HL-60 (cell line): ENCODE measurements around the gene LRRC8B.

ENCODE experiments used
- DNase-seq, 2 experiments: peaks; one replicate each; pipeline ENCODE4 v3.0.0-alpha.2; 2010 to 2020; ENCODE audit warnings: low read depth in 1 of 2, low spot score in 1 of 2
- H3K27ac ChIP-seq: fragments of 250-450 bp; sonication (Bioruptor Pico); replicated peaks from 2 replicates; pipeline ENCODE4 v1.5.1; 2020; ENCODE audit warnings: mild to moderate bottlenecking, moderate library complexity
- H3K27me3 ChIP-seq: fragments of 250-450 bp; sonication (Bioruptor Pico); 2 replicates; pipeline ENCODE4 v1.5.1; 2021; ENCODE audit warnings: mild to moderate bottlenecking, moderate library complexity; ENCODE audit not compliant: insufficient read depth, poor library complexity, severe bottlenecking
- H3K4me3 ChIP-seq: replicated peaks from 2 replicates; pipeline ENCODE4 v1.5.1; 2011; ENCODE audit warnings: mild to moderate bottlenecking, control low read depth, low read length; ENCODE audit not compliant: insufficient read depth
- GABPA ChIP-seq: IDR thresholded peaks from 2 replicates; pipeline ENCODE4 v1.6.1; 2012; ENCODE audit warnings: low read depth
- POLR2AphosphoS5 ChIP-seq: IDR thresholded peaks from 2 replicates; pipeline ENCODE4 v1.6.1; 2012; ENCODE audit warnings: low read depth
- SPI1 ChIP-seq: IDR thresholded peaks from 2 replicates; pipeline ENCODE4 v1.6.1; 2012; ENCODE audit warnings: low read depth, mild to moderate bottlenecking, borderline replicate concordance
- TF ChIP-seq, protein P1 (sequence below): IDR thresholded peaks from 2 replicates; pipeline ENCODE4 v1.6.1; 2012; ENCODE audit warnings: low read depth; ENCODE audit not compliant: insufficient replicate concordance
- TF ChIP-seq, protein P2 (sequence below): IDR thresholded peaks from one replicate; pipeline ENCODE4 v1.5.1; 2011; ENCODE audit warnings: low read length, control low read depth, inconsistent platforms; ENCODE audit not compliant: insufficient read depth

LRRC8B gene

GRCh38 chr1:89608984-89609725, 84.5 kb downstream of the LRRC8B start:
- TF ChIP-seq, protein P1, sequence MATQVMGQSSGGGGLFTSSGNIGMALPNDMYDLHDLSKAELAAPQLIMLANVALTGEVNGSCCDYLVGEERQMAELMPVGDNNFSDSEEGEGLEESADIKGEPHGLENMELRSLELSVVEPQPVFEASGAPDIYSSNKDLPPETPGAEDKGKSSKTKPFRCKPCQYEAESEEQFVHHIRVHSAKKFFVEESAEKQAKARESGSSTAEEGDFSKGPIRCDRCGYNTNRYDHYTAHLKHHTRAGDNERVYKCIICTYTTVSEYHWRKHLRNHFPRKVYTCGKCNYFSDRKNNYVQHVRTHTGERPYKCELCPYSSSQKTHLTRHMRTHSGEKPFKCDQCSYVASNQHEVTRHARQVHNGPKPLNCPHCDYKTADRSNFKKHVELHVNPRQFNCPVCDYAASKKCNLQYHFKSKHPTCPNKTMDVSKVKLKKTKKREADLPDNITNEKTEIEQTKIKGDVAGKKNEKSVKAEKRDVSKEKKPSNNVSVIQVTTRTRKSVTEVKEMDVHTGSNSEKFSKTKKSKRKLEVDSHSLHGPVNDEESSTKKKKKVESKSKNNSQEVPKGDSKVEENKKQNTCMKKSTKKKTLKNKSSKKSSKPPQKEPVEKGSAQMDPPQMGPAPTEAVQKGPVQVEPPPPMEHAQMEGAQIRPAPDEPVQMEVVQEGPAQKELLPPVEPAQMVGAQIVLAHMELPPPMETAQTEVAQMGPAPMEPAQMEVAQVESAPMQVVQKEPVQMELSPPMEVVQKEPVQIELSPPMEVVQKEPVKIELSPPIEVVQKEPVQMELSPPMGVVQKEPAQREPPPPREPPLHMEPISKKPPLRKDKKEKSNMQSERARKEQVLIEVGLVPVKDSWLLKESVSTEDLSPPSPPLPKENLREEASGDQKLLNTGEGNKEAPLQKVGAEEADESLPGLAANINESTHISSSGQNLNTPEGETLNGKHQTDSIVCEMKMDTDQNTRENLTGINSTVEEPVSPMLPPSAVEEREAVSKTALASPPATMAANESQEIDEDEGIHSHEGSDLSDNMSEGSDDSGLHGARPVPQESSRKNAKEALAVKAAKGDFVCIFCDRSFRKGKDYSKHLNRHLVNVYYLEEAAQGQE, result no peak
- TF ChIP-seq GABPA (no peak), POLR2AphosphoS5 (no peak), SPI1 (no peak)
- TF ChIP-seq, protein P2, sequence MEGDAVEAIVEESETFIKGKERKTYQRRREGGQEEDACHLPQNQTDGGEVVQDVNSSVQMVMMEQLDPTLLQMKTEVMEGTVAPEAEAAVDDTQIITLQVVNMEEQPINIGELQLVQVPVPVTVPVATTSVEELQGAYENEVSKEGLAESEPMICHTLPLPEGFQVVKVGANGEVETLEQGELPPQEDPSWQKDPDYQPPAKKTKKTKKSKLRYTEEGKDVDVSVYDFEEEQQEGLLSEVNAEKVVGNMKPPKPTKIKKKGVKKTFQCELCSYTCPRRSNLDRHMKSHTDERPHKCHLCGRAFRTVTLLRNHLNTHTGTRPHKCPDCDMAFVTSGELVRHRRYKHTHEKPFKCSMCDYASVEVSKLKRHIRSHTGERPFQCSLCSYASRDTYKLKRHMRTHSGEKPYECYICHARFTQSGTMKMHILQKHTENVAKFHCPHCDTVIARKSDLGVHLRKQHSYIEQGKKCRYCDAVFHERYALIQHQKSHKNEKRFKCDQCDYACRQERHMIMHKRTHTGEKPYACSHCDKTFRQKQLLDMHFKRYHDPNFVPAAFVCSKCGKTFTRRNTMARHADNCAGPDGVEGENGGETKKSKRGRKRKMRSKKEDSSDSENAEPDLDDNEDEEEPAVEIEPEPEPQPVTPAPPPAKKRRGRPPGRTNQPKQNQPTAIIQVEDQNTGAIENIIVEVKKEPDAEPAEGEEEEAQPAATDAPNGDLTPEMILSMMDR, result no peak
- H3K4me3 ChIP-seq, result no peak overlapping the region
- no peak for DNase-seq
- H3K27me3 ChIP-seq, result no peaks in the 10 kb centered on the region
- no peak overlapping the region for H3K27ac ChIP-seq

- H3K27me3 ChIP-seq, result no peaks in the 10 kb centered on the region
- no peak overlapping the region for H3K4me3 ChIP-seq
- no peak for DNase-seq
- no peak overlapping the region for H3K27ac ChIP-seq
- TF ChIP-seq SPI1, result no peak
Measured at GRCh38 chr1:89609781-89610456, 85.3 kb downstream of the LRRC8B start.

GRCh38 chr1:89610457-89611011, 85.9 kb downstream of the LRRC8B start:
- TF ChIP-seq POLR2AphosphoS5 (no peak), SPI1 (no peak), GABPA (no peak)
- TF ChIP-seq, protein P1, result no peak
- TF ChIP-seq, protein P2, result no peak
- Histone ChIP-seq H3K27ac (no peak overlapping the region), H3K27me3 (no peaks in the 10 kb centered on the region), H3K4me3 (no peak overlapping the region)
- DNase-seq, result no peak

GRCh38 chr1:89611721-89612120, 87.1 kb downstream of the LRRC8B start:
- TF ChIP-seq POLR2AphosphoS5 (no peak), GABPA (no peak), SPI1 (no peak)
- TF ChIP-seq, protein P1, result no peak
- TF ChIP-seq, protein P2, result no peak
- DNase-seq, result no peak
- Histone ChIP-seq H3K4me3 (no peak overlapping the region), H3K27ac (no peak overlapping the region), H3K27me3 (no peaks in the 10 kb centered on the region)
